ENCODE results near the gene SYNJ1.

GRCh38 chr21:32590130-32590529, 137.7 kb downstream of the SYNJ1 start:
- TF ChIP-seq CREM (IDR thresholded peaks at IDR 0.05; ENCODE audit: low read depth) (no peak), NONO (IDR thresholded peaks at IDR 0.05; ENCODE audit: low read depth in 2 of 2, low read length in 1 of 2) (no peak), ZNF239 (CRISPR knock-in tag; IDR thresholded peaks at IDR 0.05) (no peak), CXXC5 (CRISPR knock-in tag; IDR thresholded peaks at IDR 0.05) (no peak), MEIS2 (IDR thresholded peaks at IDR 0.05; ENCODE audit: partially characterized antibody) (no peak), CTCF (IDR thresholded peaks at IDR 0.05 in 2 of 3, conservative IDR thresholded peaks at IDR 0.05 in 1 of 3; ENCODE audit: insufficient read depth in 2 of 3, low read depth in 1 of 3, low read length in 3 of 3) (no peak), ZBTB33 (CRISPR knock-in tag; IDR thresholded peaks at IDR 0.05) (no peak), ZNF23 (CRISPR knock-in tag; IDR thresholded peaks at IDR 0.05) (no peak), EHMT2 (IDR thresholded peaks at IDR 0.05) (no peak), KLF16 (IDR thresholded peaks at IDR 0.05) (no peak), SIN3B (IDR thresholded peaks at IDR 0.05; ENCODE audit: low read depth) (no peak), ZNF3 (CRISPR knock-in tag; IDR thresholded peaks at IDR 0.05) (no peak), YBX1 (IDR thresholded peaks at IDR 0.05) (no peak), ARID3B (CRISPR knock-in tag; IDR thresholded peaks at IDR 0.05; ENCODE audit: borderline replicate concordance) (no peak)

Data from K562 (cell line).